GM04504 (cell line): ENCODE data around the gene GPR26.
A peak's percentile ranks its signal among the peaks of the same experiment; 100 is the strongest.

Experiments used
- DNase-seq: peaks from one replicate; pipeline ENCODE4 v3.0.0-alpha.2; 2012; ENCODE audit warnings: low read depth

The GPR26 gene

DNA sequence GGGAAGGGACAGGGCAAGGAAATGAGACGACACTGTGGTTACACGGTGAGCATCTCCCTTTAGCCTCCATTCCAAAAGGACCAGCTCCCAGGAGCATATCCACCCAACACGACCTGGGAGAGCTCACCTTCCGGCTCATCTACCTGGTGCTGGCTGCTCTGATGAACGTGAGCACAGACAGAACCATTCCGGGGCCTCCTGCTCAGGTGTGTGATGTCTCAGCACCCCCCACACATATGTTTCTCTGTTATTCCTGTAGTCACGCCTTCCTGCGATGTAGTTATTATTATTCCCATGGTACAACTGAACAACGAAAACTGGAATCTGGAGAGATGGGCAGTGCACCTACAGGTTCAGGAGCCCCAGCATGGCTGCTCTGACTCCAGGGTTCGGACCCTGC, 20.5 kb upstream of the GPR26 start:
- DNase-seq: no peak

GRCh38 chr10:123648595-123648994, 17.6 kb upstream of the GPR26 start:
- no peak for DNase-seq

DNA sequence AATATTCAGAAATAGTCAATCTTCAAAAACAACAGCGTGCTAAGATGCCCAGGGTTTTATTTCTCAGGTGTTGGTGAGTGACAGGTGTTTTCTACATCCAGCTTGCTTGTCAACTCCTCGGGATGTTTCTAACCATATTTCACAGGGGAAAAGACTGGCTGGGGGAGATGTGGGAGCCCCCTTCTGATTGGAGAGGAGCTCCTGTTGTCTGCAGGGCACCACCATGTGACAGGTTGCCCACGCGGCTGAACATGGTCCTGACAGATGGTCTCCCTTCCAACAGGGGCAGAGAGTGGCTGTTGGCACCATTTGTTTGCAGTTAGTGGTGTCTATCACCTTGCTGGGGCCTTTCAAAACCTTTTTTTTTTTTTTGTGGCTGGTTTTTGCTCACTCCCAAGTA, 16.5 kb upstream of the GPR26 start:
- no peak for DNase-seq

DNA sequence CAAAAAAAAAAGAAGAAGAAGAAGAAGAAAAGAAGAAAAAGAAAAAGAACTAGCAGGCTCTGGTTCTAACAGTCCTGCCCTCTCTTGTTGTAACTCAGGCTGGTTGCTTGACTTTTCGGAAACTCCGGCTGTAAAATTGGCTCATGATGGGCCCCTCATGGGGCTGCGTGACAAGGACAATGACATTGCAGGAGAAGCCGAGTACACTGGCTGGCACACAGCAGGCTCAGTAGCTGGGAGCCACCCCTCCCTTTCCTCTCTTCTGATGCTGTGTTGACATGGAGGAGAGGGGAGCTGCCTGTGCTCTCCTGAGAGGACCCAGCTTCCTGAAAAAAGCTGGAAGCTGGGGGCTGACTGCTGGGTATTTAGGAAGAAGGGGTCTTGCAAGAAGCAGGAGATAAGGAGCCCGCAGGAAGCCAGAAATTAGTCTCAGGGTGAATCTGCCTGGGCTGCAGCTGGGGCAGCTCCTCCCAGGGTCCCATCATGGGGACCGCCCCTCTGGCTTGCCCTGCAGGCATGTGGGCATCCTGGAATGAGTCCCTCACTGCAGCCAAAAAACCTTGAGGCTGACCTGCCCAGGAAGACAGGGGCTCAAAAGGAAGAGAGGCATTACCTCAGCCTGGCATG, 14.6 kb upstream of the GPR26 start:
- no peak for DNase-seq

DNA sequence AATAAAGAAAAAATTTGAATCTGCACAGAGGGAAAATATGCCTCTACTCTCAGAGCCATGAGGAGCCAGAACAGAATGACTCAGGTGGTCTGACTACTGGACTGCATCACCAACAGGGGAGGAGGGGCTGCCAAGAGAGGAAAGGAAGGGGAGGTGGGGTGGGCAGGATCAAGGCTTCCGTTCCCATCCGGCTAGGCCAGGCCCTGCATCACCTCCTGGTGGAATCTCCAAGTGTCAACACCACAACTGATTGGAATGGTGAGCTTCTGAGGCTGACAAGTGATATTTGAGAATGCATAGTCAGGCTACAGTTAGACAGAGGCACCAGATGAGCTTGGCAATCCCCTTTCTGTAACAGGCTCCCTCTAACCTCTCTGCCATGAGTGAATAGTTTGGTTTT, 10.4 kb upstream of the GPR26 start:
- DNase-seq: no peak

GRCh38 chr10:123663522-123663921, 2.6 kb upstream of the GPR26 start:
- no peak for DNase-seq

- no peak for DNase-seq
Measured at GRCh38 chr10:123665491-123666286, 466 bp upstream of the GPR26 start.

GRCh38 chr10:123669886-123670285, 3.7 kb downstream of the GPR26 start:
- DNase-seq: peak; percentile 40

- DNase-seq: no peak
Measured at GRCh38 chr10:123673198-123673597, 7.0 kb downstream of the GPR26 start.

GRCh38 chr10:123674741-123675140, 8.6 kb downstream of the GPR26 start:
- DNase-seq: no peak

- no peak for DNase-seq
Measured at GRCh38 chr10:123675811-123676210, 9.7 kb downstream of the GPR26 start.

DNA sequence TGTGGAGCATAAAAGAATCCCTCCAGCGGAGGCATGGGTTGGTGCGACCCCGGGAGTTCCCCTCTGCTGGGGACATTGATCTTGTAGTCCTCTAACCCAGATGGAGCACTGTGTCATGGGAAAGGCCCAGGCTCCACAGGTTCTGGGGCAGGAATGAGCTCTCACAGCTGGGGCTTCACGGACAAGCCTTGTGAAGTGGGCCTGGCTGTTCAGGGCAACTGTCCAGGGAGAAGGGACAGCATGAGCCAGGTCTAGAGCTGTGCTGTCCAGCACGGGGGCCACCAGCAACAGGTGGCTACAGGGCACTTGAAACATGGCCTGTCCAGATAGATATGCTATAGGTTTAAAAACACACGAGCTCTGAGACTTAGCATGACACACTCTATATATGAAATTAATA, 11.4 kb downstream of the GPR26 start:
- no peak for DNase-seq

DNA sequence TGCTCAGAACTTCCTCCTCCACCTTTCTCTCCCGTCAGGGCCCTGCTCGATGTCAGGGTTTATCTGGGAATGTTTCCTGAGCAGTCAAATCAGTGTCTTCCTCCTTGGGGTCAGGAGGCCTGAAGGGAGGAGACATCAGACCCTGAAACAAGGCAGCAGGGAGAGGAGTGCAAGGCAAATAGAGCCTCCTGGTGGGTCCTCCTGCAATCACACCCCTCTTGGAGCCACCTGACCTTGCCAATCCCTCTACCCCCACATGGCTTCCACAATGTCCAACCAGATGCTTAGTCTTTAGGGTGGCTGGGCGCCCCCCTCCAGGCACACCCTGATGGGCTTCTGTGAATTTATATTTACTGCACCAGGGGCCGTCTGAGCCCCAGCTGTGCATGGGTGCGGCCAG, 12.2 kb downstream of the GPR26 start:
- no peak for DNase-seq

DNA sequence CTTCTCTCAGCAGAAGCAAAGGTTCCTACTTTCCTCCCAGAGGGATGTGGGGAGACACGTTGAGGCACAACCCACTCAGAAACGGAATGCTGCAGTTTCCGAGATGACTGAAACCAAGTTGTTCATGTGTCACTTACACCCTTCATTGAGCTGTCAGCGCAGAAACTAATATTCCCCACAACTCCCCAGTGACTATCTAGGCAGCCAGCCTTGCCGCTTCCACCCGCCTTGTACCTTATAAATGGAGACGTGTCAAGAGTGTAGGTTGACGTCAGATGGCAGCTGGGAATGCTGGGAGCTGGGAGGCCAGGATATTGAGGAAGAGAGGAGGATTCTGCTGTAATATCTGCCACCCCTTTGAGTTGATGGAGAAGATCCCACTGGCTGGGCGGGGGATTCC, 15.1 kb downstream of the GPR26 start:
- no peak for DNase-seq

DNA sequence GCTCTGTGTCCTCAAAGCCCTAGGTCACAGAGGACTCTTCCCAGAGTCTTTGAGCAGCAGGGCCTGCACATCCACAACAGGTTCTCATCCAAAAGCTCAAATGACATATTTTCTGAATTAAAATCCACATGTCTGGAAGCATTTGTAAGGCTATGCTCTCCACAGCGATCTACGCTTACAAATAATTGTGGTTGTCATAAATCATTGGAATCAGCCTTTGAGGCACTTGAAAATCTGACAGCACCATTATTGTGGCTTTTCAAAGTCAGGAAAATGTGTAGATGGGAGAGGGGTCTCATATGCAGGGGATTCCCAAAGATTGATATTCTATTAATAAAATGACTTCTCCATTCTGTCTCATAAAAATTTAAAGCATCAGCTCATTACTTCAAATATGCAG, 16.3 kb downstream of the GPR26 start:
- no peak for DNase-seq

DNA sequence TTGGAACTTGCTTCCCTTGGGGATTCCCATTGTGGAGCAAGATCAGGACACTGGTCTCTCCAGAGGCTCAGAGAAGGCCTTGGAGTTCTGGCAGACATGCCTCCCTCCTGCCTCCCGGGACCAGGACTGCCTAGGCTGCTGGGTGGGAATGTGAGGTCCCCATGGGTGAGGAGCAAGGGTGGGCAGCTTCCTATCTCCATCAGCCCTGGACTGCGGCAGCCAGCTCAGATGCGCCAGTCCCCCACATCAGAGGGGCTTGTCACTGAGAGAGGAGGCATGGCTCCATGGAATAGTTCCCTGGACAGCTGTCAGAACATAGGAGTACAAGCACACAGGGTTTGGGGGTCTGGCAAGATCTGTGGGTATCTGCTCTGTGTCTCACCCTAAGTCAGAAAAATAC, 17.3 kb downstream of the GPR26 start:
- DNase-seq: no peak

DNA sequence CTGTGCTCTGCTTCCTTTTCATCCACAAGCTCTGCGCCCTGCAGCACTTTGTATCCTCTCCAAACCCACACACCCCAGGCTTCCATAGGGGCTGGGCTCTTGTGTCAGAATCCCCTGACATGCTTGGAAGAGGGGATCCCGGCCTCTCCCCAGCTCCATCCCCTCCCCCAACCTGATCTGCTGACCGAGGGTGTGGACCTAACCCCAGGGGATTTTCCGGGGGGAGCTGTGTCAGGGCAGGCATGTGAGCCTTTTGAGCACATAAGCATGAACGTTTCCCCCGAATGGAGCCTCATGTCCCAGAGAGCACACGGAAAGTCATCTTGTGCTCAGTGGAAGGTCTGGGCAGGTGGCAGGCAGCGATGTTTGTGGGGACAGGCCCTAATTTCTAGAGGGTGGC, 17.7 kb downstream of the GPR26 start:
- no peak for DNase-seq

- no peak for DNase-seq
Measured at GRCh38 chr10:123685260-123685659, 19.1 kb downstream of the GPR26 start.

DNA sequence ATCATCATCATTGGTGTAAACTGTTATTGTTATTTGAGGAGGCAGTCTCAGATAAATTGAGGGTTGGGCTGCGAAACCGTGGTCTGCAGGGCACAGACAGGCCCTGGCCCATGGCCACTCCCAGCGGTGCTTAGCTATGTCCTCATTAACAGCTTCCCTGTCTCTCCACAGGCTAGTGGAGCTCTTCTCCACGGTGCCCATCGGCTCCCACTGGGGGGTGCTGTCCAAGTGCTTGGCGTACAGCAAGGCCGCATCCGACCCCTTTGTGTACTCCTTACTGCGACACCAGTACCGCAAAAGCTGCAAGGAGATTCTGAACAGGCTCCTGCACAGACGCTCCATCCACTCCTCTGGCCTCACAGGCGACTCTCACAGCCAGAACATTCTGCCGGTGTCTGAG, 21.6 kb downstream of the GPR26 start:
- DNase-seq: no peak

DNA sequence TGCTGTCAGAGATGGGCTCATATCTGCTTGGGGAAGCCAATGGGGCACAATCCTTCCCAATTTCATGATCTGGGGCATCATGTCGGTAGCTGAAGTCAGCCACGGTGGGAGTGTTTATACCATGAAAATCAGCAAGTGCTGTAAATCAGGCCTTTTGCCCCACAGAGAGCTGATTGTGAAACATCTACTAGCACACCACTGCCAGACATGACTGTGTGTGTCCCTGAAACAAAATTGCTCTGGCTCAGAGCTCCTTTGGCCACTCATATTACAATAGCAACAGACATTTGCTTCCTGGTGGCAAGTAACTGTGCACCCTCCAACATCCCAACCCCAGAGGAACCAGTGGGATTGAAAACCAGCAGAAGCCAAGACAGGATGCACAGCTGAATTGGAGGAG, 23.7 kb downstream of the GPR26 start:
- DNase-seq: no peak

GRCh38 chr10:123703195-123703790, 37.1 kb downstream of the GPR26 start:
- no peak for DNase-seq

DNA sequence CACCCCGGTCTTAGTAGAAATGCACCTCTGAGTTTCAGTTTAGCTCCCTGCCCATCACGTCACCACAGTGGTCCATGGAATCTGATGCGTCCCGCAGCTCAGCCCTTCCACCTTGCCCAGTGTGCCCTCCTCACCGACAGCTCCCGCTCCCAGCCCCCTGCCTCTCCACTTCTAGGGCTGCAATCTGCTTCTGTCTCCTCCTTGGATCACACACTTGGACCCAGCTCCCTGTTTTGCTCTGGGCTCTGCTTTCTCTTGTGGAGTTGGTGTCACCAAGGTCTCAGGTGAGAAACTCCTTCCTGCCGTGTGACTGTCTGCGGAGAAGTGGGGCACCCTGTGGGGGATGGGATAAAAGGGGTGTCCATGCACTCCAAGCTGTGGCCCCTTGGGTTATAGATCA, 37.9 kb downstream of the GPR26 start:
- DNase-seq: no peak

GRCh38 chr10:123704812-123705211, 38.7 kb downstream of the GPR26 start:
- DNase-seq: no peak

DNA sequence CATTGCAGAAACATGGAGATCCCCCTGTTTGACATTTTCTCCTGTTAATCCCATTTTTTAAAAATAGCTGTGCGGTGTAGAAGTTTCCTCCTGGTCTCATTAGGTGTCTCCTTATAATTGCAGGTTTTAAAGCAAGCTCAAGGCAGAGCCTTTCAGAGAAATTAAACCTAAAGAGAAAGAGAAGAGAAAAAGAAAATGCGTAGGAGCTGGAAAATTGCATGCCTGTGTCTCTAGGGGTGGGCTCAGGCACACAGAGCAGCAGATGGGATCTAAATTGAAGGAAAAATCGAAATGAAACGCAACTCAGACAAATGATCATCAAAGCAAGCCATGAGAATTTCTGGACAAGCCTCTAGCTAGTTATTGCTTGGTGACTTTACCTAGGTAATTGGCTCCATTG, 40.1 kb downstream of the GPR26 start:
- no peak for DNase-seq
